Keratinocyte (primary cell): ENCODE measurements around the gene ADAMTS16. TPM values are rescaled to one million over a fixed set of nuclear protein-coding genes. Genes with fewer than 3 reads are reported as not detected.

Experiments
- DNase-seq: peaks from one replicate; pipeline ENCODE4 v3.0.0-alpha.2; 2011; ENCODE audit warnings: low read depth, missing footprints, low spot score
- FAIRE-seq: peaks from 2 replicates; lab custom pipeline; 2011; peaks lifted over from hg19 to GRCh38; lab: Jason Lieb, UNC
- H2AFZ ChIP-seq: 2 replicates; pipeline ENCODE4 v1.6.0; 2012; ENCODE audit warnings: low read length, control low read depth, inconsistent platforms; ENCODE audit not compliant: control insufficient read depth
- H3K27ac ChIP-seq: 2 replicates; pipeline ENCODE4 v1.5.1; 2011; ENCODE audit warnings: low read length; ENCODE audit not compliant: control insufficient read depth, insufficient read depth
- H3K27me3 ChIP-seq: 3 replicates; pipeline ENCODE4 v1.6.0; 2011; ENCODE audit warnings: low read length; ENCODE audit not compliant: control insufficient read depth, insufficient read depth; ENCODE audit errors: extremely low read depth
- H3K36me3 ChIP-seq, 2 experiments: 2 replicates in 1 of 2; 3 replicates in 1 of 2; pipeline ENCODE4 v1.5.1; 2011; ENCODE audit warnings: low read length in 2 of 2, mild to moderate bottlenecking in 1 of 2; ENCODE audit not compliant: control insufficient read depth in 2 of 2, insufficient read depth in 2 of 2; ENCODE audit errors: extremely low read depth in 1 of 2
- H3K4me1 ChIP-seq: 3 replicates; pipeline ENCODE4 v1.5.1; 2011; ENCODE audit warnings: low read length; ENCODE audit not compliant: control insufficient read depth, insufficient read depth; ENCODE audit errors: extremely low read depth
- H3K4me2 ChIP-seq: 3 replicates; pipeline ENCODE4 v1.6.0; 2011; ENCODE audit warnings: low read depth, low read length; ENCODE audit not compliant: control insufficient read depth, insufficient read depth; ENCODE audit errors: extremely low read depth
- H3K4me3 ChIP-seq, 3 experiments: fragments of 200-600 bp in 1 of 3; sonication (generic) in 1 of 3; 2 replicates in 2 of 3; 3 replicates in 1 of 3; pipeline ENCODE4 v1.5.1; 2011 to 2016; ENCODE audit warnings: low read length in 3 of 3, mild to moderate bottlenecking in 3 of 3, control low read depth in 2 of 3, inconsistent platforms in 1 of 3, low read depth in 1 of 3, mixed read lengths in 1 of 3, mixed run types in 1 of 3, moderate library complexity in 1 of 3; ENCODE audit not compliant: control insufficient read depth in 2 of 3, insufficient read depth in 2 of 3; ENCODE audit errors: extremely low read depth in 1 of 3
- H3K79me2 ChIP-seq: 2 replicates; pipeline ENCODE4 v1.6.0; 2012; ENCODE audit warnings: low read length; ENCODE audit not compliant: control insufficient read depth, insufficient read depth
- H3K9ac ChIP-seq: 3 replicates; pipeline ENCODE4 v1.6.0; 2011; ENCODE audit warnings: low read length; ENCODE audit not compliant: control insufficient read depth, insufficient read depth; ENCODE audit errors: extremely low read depth
- H3K9me1 ChIP-seq: 3 replicates; pipeline ENCODE4 v1.6.0; 2011; ENCODE audit warnings: low read length; ENCODE audit not compliant: control insufficient read depth, insufficient read depth; ENCODE audit errors: extremely low read depth
- H3K9me3 ChIP-seq: 2 replicates; pipeline ENCODE4 v1.5.1; 2012; ENCODE audit warnings: low read depth, low read length; ENCODE audit not compliant: control insufficient read depth
- H4K20me1 ChIP-seq: 3 replicates; pipeline ENCODE4 v1.6.0; 2011; ENCODE audit warnings: low read length; ENCODE audit not compliant: control insufficient read depth, insufficient read depth; ENCODE audit errors: extremely low read depth
- CTCF ChIP-seq, 3 experiments: IDR thresholded peaks in 1 of 3; conservative IDR thresholded peaks in 1 of 3; optimal IDR thresholded peaks in 1 of 3; 2 replicates in 2 of 3; 3 replicates in 1 of 3; pipeline versions ENCODE3 to v1.5.1; 2011; ENCODE audit warnings: low read length in 3 of 3, mild to moderate bottlenecking in 3 of 3, moderate library complexity in 2 of 3, control low read depth in 1 of 3, inconsistent platforms in 1 of 3; ENCODE audit not compliant: insufficient read depth in 2 of 3; ENCODE audit errors: extremely low read depth in 1 of 3
- EZH2 ChIP-seq: IDR thresholded peaks from one replicate; pipeline ENCODE4 v1.6.1; 2012; ENCODE audit warnings: inconsistent platforms, mild to moderate bottlenecking, low read length, moderate library complexity
- dilution Hi-C: fragments of 300-500 bp; cut with MboI; formaldehyde crosslinking; loops from one replicate; pipeline ENCODE4 v1.7.0; 2020; ENCODE audit warnings: low sequenced_read_pairs; ENCODE audit not compliant: extremely low pct_ligation_motif_present
- polyA plus RNA-seq, 5 experiments: library from polyadenylated mRNA; depleted of rRNA in 3 of 5; stranded (reverse) in 3 of 5; stranded (forward) in 1 of 5; unstranded in 1 of 5; fragments of >200 nt; gene quantifications; 1 replicate in 1 of 5; 2 replicates in 3 of 5; 3 replicates in 1 of 5; pipeline versions ENCODE4 v1.2.1 to v1.2.3, GENCODE V29; 2011 to 2012; ENCODE audit warnings: missing spikeins in 2 of 5, low read depth in 1 of 5, low replicate concordance in 1 of 5

The ADAMTS16 gene
- polyA plus RNA-seq, 1 donor (not counting 4 experiments of a cell fraction or from before 2014, with no cell fraction given), result not detected

GRCh38 chr5:5126444-5126843, 13.7 kb upstream of the ADAMTS16 start:
- FAIRE-seq (peak; percentile 98), DNase-seq (peak; percentile 44)
- H3K9me1 ChIP-seq, result no peaks in the 10 kb centered on the region
- dilution Hi-C loops, result no loop called here
- H3K4me1 ChIP-seq, result peaks cover 11% of the 10 kb centered on the region
- no peak overlapping the region for H3K27ac ChIP-seq
- TF ChIP-seq EZH2 (no peak), CTCF (optimal IDR thresholded peaks at IDR 0.05 in 1 of 3, IDR thresholded peaks at IDR 0.05 in 1 of 3, conservative IDR thresholded peaks at IDR 0.05 in 1 of 3; ENCODE audit: extremely low read depth in 1 of 3, insufficient read depth in 2 of 3, low read length in 3 of 3) (peak in 1 of 3 experiments; percentile 1)
- H2AFZ ChIP-seq, result peak overlapping the region; percentile 2
- no peaks in the 10 kb centered on the region for H3K27me3 ChIP-seq
- no peaks in the 10 kb centered on the region for H3K9me3 ChIP-seq
- no peak overlapping the region for H3K4me2 ChIP-seq
- no peak overlapping the region for H3K9ac ChIP-seq
- H3K4me3 ChIP-seq, result no peak overlapping the region
- H4K20me1 ChIP-seq, result no peaks in the 10 kb centered on the region
- no peaks in the 10 kb centered on the region for H3K79me2 ChIP-seq
- H3K36me3 ChIP-seq, result no peaks in the 10 kb centered on the region

GRCh38 chr5:5128766-5129165, 11.4 kb upstream of the ADAMTS16 start:
- H3K9me1 ChIP-seq, result no peaks in the 10 kb centered on the region

More at GRCh38 chr5:5128766-5129165, 11.4 kb upstream of the ADAMTS16 start:
- Histone ChIP-seq H3K27ac (no peak overlapping the region), H3K4me2 (no peak overlapping the region), H3K27me3 (no peaks in the 10 kb centered on the region), H2AFZ (no peak overlapping the region), H3K4me1 (peaks cover 11% of the 10 kb centered on the region), H3K9ac (no peak overlapping the region), H3K79me2 (no peaks in the 10 kb centered on the region), H3K4me3 (no peak overlapping the region), H3K9me3 (no peaks in the 10 kb centered on the region), H4K20me1 (no peaks in the 10 kb centered on the region), H3K36me3 (no peaks in the 10 kb centered on the region)
- DNase-seq (no peak), FAIRE-seq (no peak)
- dilution Hi-C loops, result no loop called here
- TF ChIP-seq CTCF (optimal IDR thresholded peaks at IDR 0.05 in 1 of 3, IDR thresholded peaks at IDR 0.05 in 1 of 3, conservative IDR thresholded peaks at IDR 0.05 in 1 of 3; ENCODE audit: extremely low read depth in 1 of 3, insufficient read depth in 2 of 3, low read length in 3 of 3) (no peak), EZH2 (no peak)
